Activated CD4-positive, alpha-beta T cell treated with anti-CD3 and anti-CD28 coated beads for 4 hours (primary cell): ENCODE measurements around the gene GPR84.
A peak's percentile ranks its signal among the peaks of the same experiment; 100 is the strongest.

Source experiments
- DNase-seq, 2 donors: peaks; one replicate each; pipeline ENCODE4 v3.0.0-alpha.2; 2020

The GPR84 gene

GRCh38 chr12:54364413-54364812, at the start of gene GPR84:
GPR84 (minus strand) TSS chr12:54364486; CDS start chr12:54363851, 635 bp downstream.
- no peak for DNase-seq

- DNase-seq, result peak; percentile 63 to 72
Measured at GRCh38 chr12:54413284-54414190, 49.3 kb upstream of the GPR84 start.

- no peak for DNase-seq
Measured at GRCh38 chr12:54412786-54413185, 48.5 kb upstream of the GPR84 start.

GRCh38 chr12:54412348-54412747, 48.1 kb upstream of the GPR84 start:
- DNase-seq, result no peak

- peak; percentile 44 to 46 for DNase-seq
Measured at GRCh38 chr12:54411391-54412241, 47.3 kb upstream of the GPR84 start.

GRCh38 chr12:54409267-54409666, 45.0 kb upstream of the GPR84 start:
- DNase-seq, result no peak

- no peak for DNase-seq
Measured at GRCh38 chr12:54407183-54407905, 43.1 kb upstream of the GPR84 start.

- no peak for DNase-seq
Measured at GRCh38 chr12:54405573-54405972, 41.3 kb upstream of the GPR84 start.

- no peak for DNase-seq
Measured at GRCh38 chr12:54405106-54405505, 40.8 kb upstream of the GPR84 start.

GRCh38 chr12:54404061-54405004, 40.0 kb upstream of the GPR84 start:
- peak in 1 of 2 donors; percentile 67 for DNase-seq

GRCh38 chr12:54401119-54401518, 36.8 kb upstream of the GPR84 start:
- DNase-seq, result no peak

- peak; percentile 76 to 90 for DNase-seq
Measured at GRCh38 chr12:54398995-54399793, 34.9 kb upstream of the GPR84 start.

GRCh38 chr12:54398218-54398617, 33.9 kb upstream of the GPR84 start:
- DNase-seq, result no peak

- no peak for DNase-seq
Measured at GRCh38 chr12:54397157-54397556, 32.9 kb upstream of the GPR84 start.

GRCh38 chr12:54395545-54395944, 31.3 kb upstream of the GPR84 start:
- no peak for DNase-seq

GRCh38 chr12:54394986-54395385, 30.7 kb upstream of the GPR84 start:
- no peak for DNase-seq

GRCh38 chr12:54394281-54394719, 30.0 kb upstream of the GPR84 start:
- peak; percentile 44 to 59 for DNase-seq

- DNase-seq, result no peak
Measured at GRCh38 chr12:54393743-54394142, 29.5 kb upstream of the GPR84 start.

GRCh38 chr12:54393207-54393609, 28.9 kb upstream of the GPR84 start:
- no peak for DNase-seq

GRCh38 chr12:54392485-54393206, 28.4 kb upstream of the GPR84 start:
- DNase-seq, result no peak
